Astrocyte (in vitro differentiated cells and primary cell): ENCODE results near the gene STRN4. TPM values are rescaled to one million over a fixed set of nuclear protein-coding genes. Genes with fewer than 3 reads are reported as not detected.

ENCODE experiments used
- DNase-seq: peaks from one replicate; pipeline ENCODE4 v3.0.0-alpha.2; 2010; ENCODE audit warnings: low read depth
- FAIRE-seq: peaks from 2 replicates; lab custom pipeline; 2011; peaks lifted over from hg19 to GRCh38; lab: Jason Lieb, UNC
- H2AFZ ChIP-seq: 2 replicates; pipeline ENCODE4 v1.6.0; 2012; ENCODE audit warnings: low read depth, low read length, inconsistent platforms
- H3K27ac ChIP-seq: 2 replicates; pipeline ENCODE4 v1.5.1; 2011; ENCODE audit warnings: low read depth, low read length, inconsistent platforms
- H3K27me3 ChIP-seq: 2 replicates; pipeline ENCODE4 v1.6.0; 2011; ENCODE audit warnings: low read length, inconsistent platforms; ENCODE audit not compliant: insufficient read depth
- H3K36me3 ChIP-seq: 2 replicates; pipeline ENCODE4 v1.5.1; 2011; ENCODE audit warnings: low read length, inconsistent platforms; ENCODE audit not compliant: insufficient read depth
- H3K4me1 ChIP-seq: 2 replicates; pipeline ENCODE4 v1.5.1; 2011; ENCODE audit warnings: low read length, inconsistent platforms; ENCODE audit not compliant: insufficient read depth
- H3K4me2 ChIP-seq: 2 replicates; pipeline ENCODE4 v1.6.0; 2012; ENCODE audit warnings: low read length, inconsistent platforms
- H3K4me3 ChIP-seq: 2 replicates; pipeline ENCODE4 v1.5.1; 2011; ENCODE audit warnings: low read depth, mild to moderate bottlenecking, low read length, inconsistent platforms; ENCODE audit not compliant: insufficient read depth
- H3K79me2 ChIP-seq: 2 replicates; pipeline ENCODE4 v1.6.0; 2012; ENCODE audit warnings: mild to moderate bottlenecking, low read length, inconsistent platforms; ENCODE audit not compliant: insufficient read depth
- H3K9ac ChIP-seq: 2 replicates; pipeline ENCODE4 v1.6.0; 2012; ENCODE audit warnings: mild to moderate bottlenecking, low read length, inconsistent platforms
- H3K9me3 ChIP-seq: 2 replicates; pipeline ENCODE4 v1.5.1; 2012; ENCODE audit warnings: low read depth, mild to moderate bottlenecking, low read length, inconsistent platforms; ENCODE audit not compliant: insufficient read depth
- H4K20me1 ChIP-seq: 2 replicates; pipeline ENCODE4 v1.6.0; 2012; ENCODE audit warnings: low read length, inconsistent platforms; ENCODE audit not compliant: insufficient read depth
- H3K27ac Mint-ChIP-seq: one replicate; pipeline ENCODE4 v1.8.0; 2021; ENCODE audit warnings: mild to moderate bottlenecking, mixed read lengths; ENCODE audit not compliant: unreplicated experiment
- H3K27me3 Mint-ChIP-seq: one replicate; pipeline ENCODE4 v1.8.0; 2021; ENCODE audit warnings: low read depth, mixed read lengths; ENCODE audit not compliant: unreplicated experiment
- H3K36me3 Mint-ChIP-seq: one replicate; pipeline ENCODE4 v1.8.0; 2021; ENCODE audit warnings: low read depth, mixed read lengths; ENCODE audit not compliant: unreplicated experiment
- H3K4me1 Mint-ChIP-seq: one replicate; pipeline ENCODE4 v1.8.0; 2021; ENCODE audit warnings: low read depth, mixed read lengths; ENCODE audit not compliant: unreplicated experiment
- H3K4me3 Mint-ChIP-seq: one replicate; pipeline ENCODE4 v1.8.0; 2021; ENCODE audit warnings: mild to moderate bottlenecking, moderate library complexity, mixed read lengths; ENCODE audit not compliant: unreplicated experiment
- H3K9me3 Mint-ChIP-seq: one replicate; pipeline ENCODE4 v1.8.0; 2021; ENCODE audit warnings: mild to moderate bottlenecking, mixed read lengths; ENCODE audit not compliant: unreplicated experiment
- EZH2 ChIP-seq: IDR thresholded peaks from 2 replicates; pipeline ENCODE4 v1.6.1; 2012; ENCODE audit warnings: mild to moderate bottlenecking, low read length, inconsistent platforms; ENCODE audit not compliant: insufficient read depth
- total RNA-seq: library from RNA; stranded (reverse); gene quantifications from 2 replicates; pipeline ENCODE4 v1.2.1, GENCODE V29; 2021
- TF ChIP-seq, protein P1 (sequence below): IDR thresholded peaks from 2 replicates; pipeline ENCODE4 v1.5.1; 2011; ENCODE audit warnings: low read depth, mild to moderate bottlenecking, inconsistent platforms, low read length, moderate library complexity; ENCODE audit not compliant: insufficient read depth

The STRN4 gene
- total RNA-seq, 1 donor from 2014 or later = 80.8 TPM

DNA sequence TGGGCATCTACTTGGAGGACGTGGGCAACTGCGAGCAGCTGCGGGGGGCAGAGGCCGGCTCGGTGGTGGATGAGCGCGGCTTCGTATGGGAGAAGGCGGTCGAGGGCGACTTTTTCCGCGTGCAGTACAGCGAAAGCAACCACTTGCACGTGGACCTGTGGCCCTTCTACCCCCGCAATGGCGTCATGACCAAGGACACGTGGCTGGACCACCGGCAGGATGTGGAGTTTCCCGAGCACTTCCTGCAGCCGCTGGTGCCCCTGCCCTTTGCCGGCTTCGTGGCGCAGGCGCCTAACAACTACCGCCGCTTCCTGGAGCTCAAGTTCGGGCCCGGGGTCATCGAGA is 10.3 kb upstream of the STRN4 start:
- no peaks in the 10 kb centered on the region for H3K9me3 Mint-ChIP-seq
- FAIRE-seq = no peak

DNA sequence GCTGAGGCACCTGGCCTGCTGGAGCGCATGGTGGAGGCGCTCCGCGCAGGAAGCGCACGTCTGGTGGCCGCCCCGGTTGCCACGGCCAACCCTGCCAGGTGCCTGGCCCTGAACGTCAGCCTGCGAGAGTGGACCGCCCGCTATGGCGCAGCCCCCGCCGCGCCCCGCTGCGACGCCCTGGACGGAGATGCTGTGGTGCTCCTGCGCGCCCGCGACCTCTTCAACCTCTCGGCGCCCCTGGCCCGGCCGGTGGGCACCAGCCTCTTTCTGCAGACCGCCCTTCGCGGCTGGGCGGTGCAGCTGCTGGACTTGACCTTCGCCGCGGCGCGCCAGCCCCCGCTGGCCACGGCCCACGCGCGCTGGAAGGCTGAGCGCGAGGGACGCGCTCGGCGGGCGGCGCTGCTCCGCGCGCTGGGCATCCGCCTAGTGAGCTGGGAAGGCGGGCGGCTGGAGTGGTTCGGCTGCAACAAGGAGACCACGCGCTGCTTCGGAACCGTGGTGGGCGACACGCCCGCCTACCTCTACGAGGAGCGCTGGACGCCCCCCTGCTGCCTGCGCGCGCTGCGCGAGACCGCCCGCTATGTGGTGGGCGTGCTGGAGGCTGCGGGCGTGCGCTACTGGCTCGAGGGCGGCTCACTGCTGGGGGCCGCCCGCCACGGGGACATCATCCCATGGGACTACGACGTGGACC is 9.7 kb upstream of the STRN4 start:
- no peaks in the 10 kb centered on the region for H3K36me3 ChIP-seq
- no peak for DNase-seq
- H3K27me3 ChIP-seq = no peaks in the 10 kb centered on the region
- H3K4me3 ChIP-seq = no peak overlapping the region
- H3K4me1 ChIP-seq = peaks cover 3% of the 10 kb centered on the region
- no peak overlapping the region for H3K9ac ChIP-seq
- Mint-ChIP-seq H3K27me3 (no peaks in the 10 kb centered on the region), H3K4me1 (no peaks in the 10 kb centered on the region), H3K9me3 (no peaks in the 10 kb centered on the region), H3K36me3 (peaks cover 6% of the 10 kb centered on the region), H3K4me3 (no peak overlapping the region), H3K27ac (no peak overlapping the region)
- H3K4me2 ChIP-seq = no peak overlapping the region
- H3K27ac ChIP-seq = no peak overlapping the region
- no peak for FAIRE-seq
- H3K9me3 ChIP-seq = no peaks in the 10 kb centered on the region
- H2AFZ ChIP-seq = no peak overlapping the region
- H4K20me1 ChIP-seq = peaks cover 14% of the 10 kb centered on the region
- H3K79me2 ChIP-seq = no peaks in the 10 kb centered on the region
- TF ChIP-seq EZH2 = no peak
- TF ChIP-seq, protein P1, sequence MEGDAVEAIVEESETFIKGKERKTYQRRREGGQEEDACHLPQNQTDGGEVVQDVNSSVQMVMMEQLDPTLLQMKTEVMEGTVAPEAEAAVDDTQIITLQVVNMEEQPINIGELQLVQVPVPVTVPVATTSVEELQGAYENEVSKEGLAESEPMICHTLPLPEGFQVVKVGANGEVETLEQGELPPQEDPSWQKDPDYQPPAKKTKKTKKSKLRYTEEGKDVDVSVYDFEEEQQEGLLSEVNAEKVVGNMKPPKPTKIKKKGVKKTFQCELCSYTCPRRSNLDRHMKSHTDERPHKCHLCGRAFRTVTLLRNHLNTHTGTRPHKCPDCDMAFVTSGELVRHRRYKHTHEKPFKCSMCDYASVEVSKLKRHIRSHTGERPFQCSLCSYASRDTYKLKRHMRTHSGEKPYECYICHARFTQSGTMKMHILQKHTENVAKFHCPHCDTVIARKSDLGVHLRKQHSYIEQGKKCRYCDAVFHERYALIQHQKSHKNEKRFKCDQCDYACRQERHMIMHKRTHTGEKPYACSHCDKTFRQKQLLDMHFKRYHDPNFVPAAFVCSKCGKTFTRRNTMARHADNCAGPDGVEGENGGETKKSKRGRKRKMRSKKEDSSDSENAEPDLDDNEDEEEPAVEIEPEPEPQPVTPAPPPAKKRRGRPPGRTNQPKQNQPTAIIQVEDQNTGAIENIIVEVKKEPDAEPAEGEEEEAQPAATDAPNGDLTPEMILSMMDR = no peak

More for the DNA sequence above, 10.3 kb upstream of the STRN4 start:
- Histone ChIP-seq H3K9ac (no peak overlapping the region), H3K79me2 (no peaks in the 10 kb centered on the region), H2AFZ (no peak overlapping the region), H3K4me3 (no peak overlapping the region), H3K27me3 (no peaks in the 10 kb centered on the region), H3K4me2 (no peak overlapping the region), H3K27ac (no peak overlapping the region), H3K36me3 (no peaks in the 10 kb centered on the region), H4K20me1 (peaks cover 14% of the 10 kb centered on the region), H3K9me3 (no peaks in the 10 kb centered on the region), H3K4me1 (peaks cover 3% of the 10 kb centered on the region)
- H3K27me3 Mint-ChIP-seq = no peaks in the 10 kb centered on the region
- H3K4me3 Mint-ChIP-seq = no peak overlapping the region
- no peak overlapping the region for H3K27ac Mint-ChIP-seq
- TF ChIP-seq, protein P1 = no peak
- TF ChIP-seq EZH2 = no peak
- no peaks in the 10 kb centered on the region for H3K4me1 Mint-ChIP-seq
- peaks cover 6% of the 10 kb centered on the region for H3K36me3 Mint-ChIP-seq
- DNase-seq = no peak
